B cell (primary cell): ENCODE data around the gene MCM5.

Experiments used
- CTCF ChIP-seq: fragments of 200-600 bp; IDR thresholded peaks from one replicate; pipeline ENCODE4 v1.8.0; 2022; ENCODE audit warnings: antibody characterized with exemption, mild to moderate bottlenecking
- EZH2 ChIP-seq: IDR thresholded peaks from 2 replicates; pipeline ENCODE4 v1.6.1; 2012; ENCODE audit warnings: borderline replicate concordance, low read depth, mild to moderate bottlenecking, moderate library complexity, low read length; ENCODE audit not compliant: insufficient read depth, poor library complexity, severe bottlenecking

GRCh38 chr22:35437049-35437448 lies 37.1 kb downstream of the MCM5 start:
- TF ChIP-seq CTCF (no peak), EZH2 (no peak)
